AG10803 (cell line): ENCODE results near the gene DEFB126.

Experiments
- DNase-seq: peaks from one replicate; pipeline ENCODE4 v3.0.0; 2010; ENCODE audit warnings: low read depth
- H3K4me3 ChIP-seq: 2 replicates; pipeline ENCODE4 v1.5.1; 2011; ENCODE audit warnings: mild to moderate bottlenecking, low read length, control low read depth
- TF ChIP-seq, protein P1 (sequence below): conservative IDR thresholded peaks from 2 replicates; pipeline ENCODE4 v1.5.1; 2011; ENCODE audit warnings: mild to moderate bottlenecking, low read length, control low read depth, inconsistent platforms

DEFB126 gene

DNA sequence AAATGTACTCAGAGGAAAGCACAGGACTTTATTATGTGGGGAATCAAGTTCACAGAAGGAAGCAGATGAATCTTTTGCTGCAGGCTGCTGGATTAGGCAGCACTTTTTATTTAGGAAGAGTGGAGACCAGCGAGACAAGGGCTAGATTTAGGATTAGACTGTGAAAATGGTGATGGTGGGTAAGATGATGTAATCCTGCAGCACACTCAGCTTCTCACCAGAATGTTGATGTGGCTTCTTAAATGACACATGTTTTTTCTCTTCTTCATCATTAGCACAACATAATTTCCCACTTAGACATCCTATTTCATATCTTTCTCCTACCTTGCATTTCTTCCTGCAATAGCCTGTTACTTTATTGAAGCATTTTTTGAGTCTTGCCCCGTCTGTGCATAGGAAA lies 45.3 kb downstream of the DEFB126 start:
- H3K4me3 ChIP-seq: no peak overlapping the region
- DNase-seq: no peak
- TF ChIP-seq, protein P1, sequence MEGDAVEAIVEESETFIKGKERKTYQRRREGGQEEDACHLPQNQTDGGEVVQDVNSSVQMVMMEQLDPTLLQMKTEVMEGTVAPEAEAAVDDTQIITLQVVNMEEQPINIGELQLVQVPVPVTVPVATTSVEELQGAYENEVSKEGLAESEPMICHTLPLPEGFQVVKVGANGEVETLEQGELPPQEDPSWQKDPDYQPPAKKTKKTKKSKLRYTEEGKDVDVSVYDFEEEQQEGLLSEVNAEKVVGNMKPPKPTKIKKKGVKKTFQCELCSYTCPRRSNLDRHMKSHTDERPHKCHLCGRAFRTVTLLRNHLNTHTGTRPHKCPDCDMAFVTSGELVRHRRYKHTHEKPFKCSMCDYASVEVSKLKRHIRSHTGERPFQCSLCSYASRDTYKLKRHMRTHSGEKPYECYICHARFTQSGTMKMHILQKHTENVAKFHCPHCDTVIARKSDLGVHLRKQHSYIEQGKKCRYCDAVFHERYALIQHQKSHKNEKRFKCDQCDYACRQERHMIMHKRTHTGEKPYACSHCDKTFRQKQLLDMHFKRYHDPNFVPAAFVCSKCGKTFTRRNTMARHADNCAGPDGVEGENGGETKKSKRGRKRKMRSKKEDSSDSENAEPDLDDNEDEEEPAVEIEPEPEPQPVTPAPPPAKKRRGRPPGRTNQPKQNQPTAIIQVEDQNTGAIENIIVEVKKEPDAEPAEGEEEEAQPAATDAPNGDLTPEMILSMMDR: no peak

DNA sequence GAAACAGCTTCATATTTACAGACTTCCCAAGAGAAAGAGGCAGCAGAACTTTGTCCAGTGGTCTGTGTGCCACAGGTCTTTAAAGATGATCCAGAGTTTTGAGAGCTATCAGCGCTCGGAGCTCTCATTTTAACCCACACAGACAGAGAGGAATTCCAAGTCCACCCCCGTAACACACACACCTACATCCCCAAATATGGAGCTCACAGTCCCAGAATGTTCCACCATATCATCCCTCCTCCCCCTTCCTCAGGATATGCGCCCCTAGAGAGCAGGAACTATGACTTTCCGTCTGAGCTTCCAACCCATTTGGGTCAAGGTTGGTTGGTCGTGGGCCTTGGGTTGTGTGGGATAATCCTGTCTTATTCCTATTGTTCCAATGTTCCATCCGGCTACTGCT lies 47.2 kb downstream of the DEFB126 start, which contains the start of gene DEFB128:
DEFB128 (minus strand) TSS at position 101 of the 400 bp plus-strand sequence; CDS start at position 13, 88 bp downstream.
- no peak for DNase-seq
- TF ChIP-seq, protein P1: no peak
- no peak within 1 kb of the TSS for H3K4me3 ChIP-seq
